ENCODE data around the gene EXOC1L. TPM values are rescaled to one million over a fixed set of nuclear protein-coding genes. Genes with fewer than 3 reads are reported as not detected.

Gene EXOC1L, protein sequence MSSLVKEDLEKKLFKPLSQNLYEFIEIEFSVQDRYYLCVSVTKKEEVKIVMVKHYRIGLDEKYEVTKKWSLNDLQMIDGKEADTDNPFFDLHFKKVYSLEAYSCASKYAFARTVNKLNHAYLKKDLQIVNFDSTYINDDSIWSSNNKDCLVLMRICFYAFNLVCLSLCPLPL
- total RNA-seq, result not detected

DNA sequence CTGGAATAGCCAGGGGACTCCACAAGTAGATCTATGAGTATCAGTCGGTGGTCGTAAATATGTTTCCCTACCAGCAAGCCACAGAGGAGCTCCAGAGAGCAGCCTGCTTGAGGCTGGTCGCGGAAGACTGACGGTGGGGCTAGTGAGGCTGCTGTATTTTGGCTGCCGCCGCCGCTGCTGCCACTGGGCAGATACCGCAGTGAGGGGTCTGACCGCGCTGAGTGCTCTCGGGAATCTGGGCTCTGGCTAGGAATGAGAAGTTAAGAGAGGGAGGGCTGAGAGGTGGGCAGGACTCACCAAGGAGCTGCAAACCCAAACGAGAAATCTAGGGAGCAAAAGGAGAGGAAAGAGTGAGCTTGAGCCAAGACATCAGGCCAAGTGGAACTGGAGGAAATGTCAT, at the start of gene EXOC1L:
Gene EXOC1L (plus strand): TSS at position 157 of the 400 bp plus-strand sequence. CDS start 237 bp downstream, at position 394.
- POLR2A ChIA-PET, result no interaction called here
- CTCF ChIA-PET, result interaction anchor here (0.6 kb wide), 1 partner anchor 146 kb away, joined by 3 read pairs; no protein-coding TSS in a partner anchor

DNA sequence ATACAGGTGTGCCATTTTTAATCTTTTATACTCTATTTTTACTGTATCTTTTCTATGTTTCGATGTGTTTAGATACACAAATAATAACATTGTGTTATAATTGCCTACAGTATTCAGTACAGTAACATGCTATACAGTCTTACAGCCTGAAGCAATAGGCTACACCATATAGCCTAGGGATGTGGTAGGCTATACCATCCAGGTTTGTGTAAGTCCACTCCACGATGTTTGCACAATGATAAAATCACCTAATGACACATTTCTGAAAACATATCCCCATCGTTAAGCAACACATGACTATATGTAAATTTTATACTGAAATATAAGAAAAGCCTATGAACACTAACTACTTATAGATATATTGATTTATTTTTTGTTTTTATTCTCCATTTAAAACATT, 48.9 kb upstream of the EXOC1L start:
- POLR2A ChIA-PET, result no interaction called here
- CTCF ChIA-PET, result no interaction called here

DNA sequence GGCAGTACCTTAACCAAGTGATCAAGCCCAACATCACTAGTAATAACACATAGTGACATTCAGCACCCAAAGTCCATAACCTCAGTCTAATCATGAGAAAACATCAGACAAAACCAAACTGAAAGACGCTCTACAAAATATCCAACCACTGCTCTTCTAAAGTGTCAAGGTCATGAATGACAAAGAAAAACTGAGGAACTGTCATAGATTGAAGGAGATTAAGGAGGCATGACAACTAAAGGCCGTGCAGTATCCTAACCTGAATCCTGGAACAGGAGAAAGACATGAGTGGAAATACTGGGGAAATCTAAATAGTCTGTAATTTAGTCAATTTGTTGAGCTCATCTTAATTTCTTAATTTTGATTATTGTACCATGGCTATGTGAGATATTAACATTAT, 38.2 kb upstream of the EXOC1L start:
- ChIA-PET CTCF (no interaction called here), POLR2A (no interaction called here)

DNA sequence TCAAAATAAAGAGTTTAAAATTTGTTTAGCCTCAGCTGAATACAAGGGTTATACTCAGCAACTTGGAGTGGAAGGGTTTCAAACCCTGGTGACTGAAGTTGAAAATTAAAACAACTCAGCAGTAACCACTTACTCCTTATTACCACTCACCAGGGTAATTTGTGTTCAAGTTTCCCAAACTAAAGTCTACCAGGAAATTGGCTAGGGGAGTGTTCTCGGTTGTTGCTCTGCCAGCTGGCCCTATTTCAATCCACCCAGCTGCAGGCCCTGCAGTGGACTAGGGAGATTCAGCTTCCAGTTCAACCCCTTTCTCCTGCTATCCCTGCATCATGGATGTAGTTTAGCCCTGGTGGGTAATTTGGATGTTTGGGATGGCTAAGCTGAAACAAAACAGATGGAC, 37.8 kb upstream of the EXOC1L start:
- ChIA-PET POLR2A (no interaction called here), CTCF (no interaction called here)

DNA sequence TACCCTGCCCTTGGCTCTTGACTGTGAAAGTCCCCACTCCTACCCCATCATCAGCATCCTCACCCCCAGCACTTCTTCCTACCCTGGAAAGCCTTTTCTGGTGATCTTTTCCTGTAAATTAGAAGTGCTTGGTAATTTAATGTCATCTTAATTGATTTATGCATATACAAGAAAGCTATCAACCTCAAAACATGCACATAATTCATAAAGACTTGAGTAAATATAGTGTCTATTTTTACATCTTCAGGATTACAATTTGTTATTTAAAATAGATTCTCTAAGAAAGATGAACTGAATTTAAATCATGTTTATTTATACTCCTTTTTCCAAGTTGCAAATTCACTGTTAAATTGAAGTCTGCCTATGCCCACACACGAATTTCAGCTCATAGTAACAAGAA, 36.0 kb upstream of the EXOC1L start:
- POLR2A ChIA-PET, result no interaction called here
- CTCF ChIA-PET, result no interaction called here

DNA sequence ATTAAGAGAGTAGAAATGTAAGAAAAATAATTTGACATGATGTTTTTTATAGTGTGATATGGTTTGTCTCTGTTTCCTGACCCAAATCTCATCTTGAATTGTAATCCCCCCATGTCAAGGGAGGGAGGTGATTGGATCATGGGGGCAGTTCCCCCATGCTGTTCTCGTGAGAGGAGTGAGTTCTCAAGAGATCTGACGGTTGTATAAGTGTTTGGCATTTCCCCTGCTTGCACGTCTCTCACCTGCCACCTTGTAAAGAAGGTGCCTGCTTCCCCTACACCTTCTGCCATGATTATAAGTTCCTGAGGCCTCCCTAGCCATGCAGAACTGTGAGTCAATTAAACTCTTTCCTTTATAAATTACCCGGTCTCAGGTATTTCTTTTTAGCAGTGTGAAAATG, 34.8 kb upstream of the EXOC1L start:
- CTCF ChIA-PET, result no interaction called here

DNA sequence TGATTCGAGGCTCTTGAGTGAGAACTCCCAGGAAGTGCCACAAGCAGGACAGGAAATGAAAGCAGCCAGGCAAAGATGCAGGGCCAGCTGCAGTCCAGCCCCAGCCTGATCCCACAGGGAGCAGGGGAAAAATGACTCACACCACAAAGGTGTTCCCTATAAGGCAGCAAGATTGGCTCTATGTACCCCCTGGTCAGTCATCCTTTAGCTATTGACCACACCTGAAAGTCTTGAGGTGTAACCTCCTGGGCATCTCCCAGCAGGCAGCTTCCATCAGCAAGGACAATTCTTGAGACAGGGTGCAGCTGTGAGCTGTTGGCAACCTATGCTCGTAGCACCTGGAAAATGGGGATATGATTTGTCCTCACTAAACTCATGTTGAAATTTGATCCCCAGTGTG, 27.9 kb upstream of the EXOC1L start:
- ChIA-PET CTCF (no interaction called here), POLR2A (no interaction called here)

More for the DNA sequence above, 34.8 kb upstream of the EXOC1L start:
- POLR2A ChIA-PET, result no interaction called here

DNA sequence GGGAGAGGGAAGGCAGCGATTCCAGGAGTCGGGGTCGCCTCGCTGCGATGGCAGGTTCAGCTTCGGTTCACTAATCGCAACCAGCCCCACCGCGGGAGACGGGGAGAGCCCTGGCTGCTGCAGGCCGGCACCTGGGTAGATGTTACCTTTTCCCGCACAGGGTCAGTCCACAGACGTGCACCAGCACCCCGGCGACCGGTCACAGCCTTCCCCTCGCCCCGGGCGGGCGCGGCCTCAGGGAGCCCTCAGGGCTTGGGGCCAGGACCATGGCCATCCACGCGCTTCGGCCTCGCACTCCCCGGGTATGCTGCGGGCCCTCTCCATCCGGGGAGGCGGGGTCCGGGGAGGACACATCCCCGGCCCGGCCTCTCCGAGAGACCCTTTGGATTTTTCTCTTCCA, 26.1 kb upstream of the EXOC1L start:
- POLR2A ChIA-PET, result no interaction called here
- CTCF ChIA-PET, result no interaction called here

DNA sequence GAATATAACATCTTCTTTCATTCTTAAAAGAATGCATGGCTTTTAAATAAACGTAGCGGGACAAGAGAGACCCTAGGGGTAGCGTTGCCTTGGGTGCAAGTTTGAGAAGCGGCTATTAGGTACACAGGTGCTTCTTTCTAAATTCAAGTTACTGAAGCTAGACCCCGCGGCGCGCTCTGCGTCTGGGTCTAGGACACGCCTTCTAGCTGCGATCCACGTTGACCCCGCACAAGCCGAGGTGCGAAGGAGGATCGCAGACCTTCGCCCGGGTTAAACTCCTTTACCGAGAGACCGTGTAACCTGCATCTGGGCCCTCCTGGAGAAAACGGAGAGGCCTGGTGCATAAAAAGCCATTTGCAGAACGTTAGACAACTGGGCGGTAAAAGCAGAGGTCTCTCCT, 25.5 kb upstream of the EXOC1L start:
- POLR2A ChIA-PET, result no interaction called here
- CTCF ChIA-PET, result no interaction called here

DNA sequence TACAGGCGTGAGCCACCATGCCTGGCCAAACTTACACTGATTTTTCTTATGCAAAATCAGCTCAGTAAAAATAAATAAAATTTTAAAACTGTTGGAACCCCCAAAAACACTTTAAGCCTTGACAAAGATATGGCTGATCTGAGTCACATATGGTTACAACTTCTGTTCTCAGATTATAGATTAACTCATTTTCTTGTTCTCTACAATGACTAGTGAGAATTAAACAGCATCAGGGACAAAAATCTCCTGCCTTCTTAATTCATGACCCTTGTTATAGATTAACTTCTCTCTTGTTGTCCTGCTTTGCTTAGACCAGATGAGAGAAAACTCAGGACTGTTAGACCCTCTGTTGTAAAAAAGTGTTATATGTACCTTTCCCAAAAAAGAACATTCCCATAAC, 24.2 kb upstream of the EXOC1L start:
- ChIA-PET CTCF (interaction anchor here (0.6 kb wide), 1 partner anchor 822 kb away, joined by 4 read pairs; no protein-coding TSS in a partner anchor), POLR2A (no interaction called here)

DNA sequence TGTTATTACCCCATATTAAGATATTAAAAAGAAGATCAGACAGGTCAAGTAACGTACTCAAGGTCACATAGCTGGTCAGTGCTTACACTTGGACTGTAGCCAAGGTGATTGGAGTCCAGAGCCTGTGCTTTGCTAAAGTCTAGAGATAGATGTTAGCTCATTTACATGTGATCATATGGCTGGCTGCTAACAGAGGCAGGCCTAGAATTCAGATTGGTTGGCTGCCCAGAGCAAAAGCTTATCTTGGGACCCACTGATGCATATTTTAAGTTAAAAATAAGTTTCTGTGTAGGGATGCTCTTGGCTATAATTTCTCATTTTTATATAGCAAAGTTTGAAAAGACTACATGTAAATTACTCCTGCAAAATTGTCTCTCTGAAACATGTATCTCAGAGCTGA, 18.1 kb upstream of the EXOC1L start:
- CTCF ChIA-PET, result no interaction called here

DNA sequence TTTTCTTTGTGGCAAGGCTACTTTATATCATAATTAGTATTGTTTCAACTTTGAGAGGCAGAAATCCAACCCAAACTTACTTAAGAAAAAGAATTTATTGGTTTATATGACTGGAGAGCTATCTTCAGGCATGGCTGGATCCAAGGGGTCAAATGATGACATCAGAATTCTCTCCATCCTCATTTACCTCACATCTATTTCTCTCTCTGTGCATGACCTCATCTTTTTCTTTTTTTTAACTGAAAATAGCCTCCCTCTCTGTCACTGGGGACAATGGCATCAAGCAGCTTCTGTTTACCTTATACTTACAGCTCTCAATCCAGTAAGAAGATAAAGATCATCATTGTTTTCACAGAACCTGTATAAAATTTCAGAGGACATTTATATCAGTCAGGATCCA, 12.0 kb upstream of the EXOC1L start:
- POLR2A ChIA-PET, result no interaction called here
- CTCF ChIA-PET, result no interaction called here

More for the DNA sequence above, 18.1 kb upstream of the EXOC1L start:
- POLR2A ChIA-PET, result no interaction called here

DNA sequence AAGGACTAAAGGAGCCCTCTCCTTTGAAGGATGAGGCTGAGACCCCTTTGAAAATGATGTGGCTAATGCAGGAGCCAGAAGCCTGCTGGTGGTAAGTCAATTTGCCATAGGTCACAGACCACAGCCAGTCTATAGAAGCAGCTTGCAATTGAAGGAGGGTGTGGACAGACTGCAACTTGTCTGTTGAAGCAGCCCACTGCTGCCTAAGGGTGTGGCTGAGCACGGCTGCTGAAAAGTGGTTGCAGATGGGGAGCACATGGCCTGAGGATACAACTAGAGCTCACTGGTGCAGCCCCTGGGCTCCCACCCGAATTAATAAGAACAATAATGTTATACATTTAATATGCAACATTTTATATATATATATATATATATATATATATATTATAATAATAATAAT, 11.4 kb upstream of the EXOC1L start:
- ChIA-PET POLR2A (no interaction called here), CTCF (interaction anchor here (0.6 kb wide), 1 partner anchor 1095 kb away, joined by 3 read pairs; no protein-coding TSS in a partner anchor)

DNA sequence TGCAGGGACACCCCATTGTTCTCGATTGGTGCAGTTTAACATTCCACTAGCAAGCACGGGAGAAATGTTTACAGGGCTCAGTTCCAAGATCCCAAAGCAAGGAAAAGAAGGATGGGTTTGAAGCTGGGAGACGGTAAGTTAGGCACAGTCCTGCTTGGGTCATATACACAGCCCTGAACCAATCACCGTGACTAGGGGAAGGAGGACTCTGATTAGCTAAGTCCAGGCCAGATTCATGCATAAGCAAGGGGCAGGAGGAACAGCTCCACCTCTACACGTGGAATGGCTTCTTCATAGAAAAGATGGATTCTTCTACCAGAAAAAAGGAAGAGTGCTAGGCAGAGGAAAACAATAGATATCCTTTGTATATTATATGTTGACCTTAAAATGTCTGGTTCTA, 11.0 kb upstream of the EXOC1L start:
- CTCF ChIA-PET, result interaction anchor here (0.6 kb wide), 1 partner anchor 1095 kb away, joined by 3 read pairs; no protein-coding TSS in a partner anchor
- POLR2A ChIA-PET, result no interaction called here

DNA sequence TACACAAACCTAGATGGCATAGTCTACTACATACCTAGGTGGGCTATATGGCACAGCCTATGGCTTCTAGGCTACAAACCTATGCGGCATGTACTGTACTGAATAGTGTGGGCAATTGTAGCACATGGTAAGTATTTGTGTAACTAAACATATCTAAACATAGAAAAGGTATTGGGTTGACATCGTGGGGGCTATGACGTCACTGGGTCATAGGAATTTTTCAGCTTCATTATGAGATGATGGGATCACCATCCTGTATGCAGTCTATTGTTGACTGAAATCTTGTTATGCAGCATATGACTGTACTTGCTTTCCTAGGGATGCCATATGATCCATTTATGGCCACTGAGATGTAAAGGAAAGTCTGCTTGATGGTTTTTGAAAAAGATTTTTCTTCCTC, 1.9 kb upstream of the EXOC1L start:
- ChIA-PET CTCF (no interaction called here), POLR2A (no interaction called here)

DNA sequence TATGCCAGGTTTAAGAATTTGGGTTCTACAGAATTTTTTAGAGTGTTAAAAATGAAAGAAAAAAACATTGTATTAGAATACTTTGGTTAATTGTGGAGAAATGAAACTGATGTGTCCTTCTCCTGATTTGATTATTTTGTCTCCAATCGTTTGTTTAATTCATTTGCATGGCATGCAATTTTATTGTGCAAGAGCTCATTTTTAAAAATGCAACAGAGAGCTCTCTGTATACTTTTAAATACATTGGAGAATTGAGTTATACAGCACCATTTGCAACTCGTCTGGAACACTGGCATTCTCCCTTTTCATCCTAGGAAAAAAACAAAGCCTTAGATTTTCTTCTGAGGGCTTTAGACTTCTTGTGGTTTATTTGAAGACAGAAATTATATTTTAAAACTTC, 689 bp downstream of the EXOC1L start:
- CTCF ChIA-PET, result interaction anchor here (0.6 kb wide), 1 partner anchor 147 kb away, joined by 3 read pairs; no protein-coding TSS in a partner anchor
- POLR2A ChIA-PET, result no interaction called here

DNA sequence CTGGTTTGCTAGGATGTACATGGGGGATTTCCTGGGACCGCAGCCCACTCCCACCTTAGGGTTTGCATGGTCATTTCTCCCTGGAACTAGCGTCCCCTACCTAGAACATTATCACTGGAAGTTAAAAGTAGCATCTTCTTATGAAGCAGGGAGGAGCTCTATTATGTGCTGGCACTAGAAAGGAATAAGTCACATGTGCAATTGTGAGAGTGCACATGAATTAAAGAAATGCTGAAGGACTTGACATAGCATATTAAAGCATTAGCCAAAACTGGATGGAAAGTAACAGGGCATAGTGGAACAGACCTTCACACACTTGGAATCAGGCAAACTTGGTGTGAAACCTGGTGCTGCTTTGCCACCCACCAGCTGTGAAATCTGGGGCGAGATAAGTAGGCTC, 2.7 kb downstream of the EXOC1L start:
- CTCF ChIA-PET, result no interaction called here

DNA sequence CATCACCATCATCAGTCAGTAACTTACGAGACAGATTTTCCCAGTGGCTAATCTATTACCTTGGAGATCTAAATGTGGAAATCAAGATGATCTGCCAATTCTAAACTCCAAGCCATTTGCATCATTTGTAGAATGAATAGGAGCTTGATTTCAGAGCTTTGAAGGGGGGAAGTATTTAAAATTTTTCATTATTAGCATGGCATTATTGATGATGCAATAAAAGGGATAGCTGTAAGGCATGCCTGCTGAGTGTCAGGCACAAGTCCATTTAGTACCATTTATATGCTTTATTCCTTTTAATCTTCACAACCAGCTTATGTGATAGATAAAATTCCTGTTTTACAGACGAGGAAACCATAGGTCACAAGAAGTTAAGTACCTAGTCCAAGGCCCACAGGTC, 5.3 kb downstream of the EXOC1L start:
- ChIA-PET POLR2A (no interaction called here), CTCF (no interaction called here)

More for the DNA sequence above, 2.7 kb downstream of the EXOC1L start:
- POLR2A ChIA-PET, result no interaction called here

DNA sequence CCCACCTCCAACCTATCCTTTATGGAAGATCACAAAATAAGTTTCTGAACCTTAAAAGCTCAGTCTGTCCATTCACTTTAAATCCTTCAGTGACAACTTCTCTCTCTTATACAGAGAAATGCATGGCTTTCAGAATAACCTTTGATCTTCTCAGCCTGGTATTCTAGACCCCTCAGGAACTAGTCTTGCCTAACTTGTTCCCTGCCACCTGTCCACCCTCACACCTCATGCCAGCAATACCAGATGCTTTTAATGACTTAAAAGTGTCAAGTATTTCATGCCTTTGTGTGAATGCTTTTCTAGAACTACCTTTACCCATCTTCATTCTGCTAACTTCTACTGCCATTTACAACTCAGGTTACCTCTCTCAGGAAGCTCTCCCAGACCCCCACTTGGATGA, 7.4 kb downstream of the EXOC1L start:
- POLR2A ChIA-PET, result no interaction called here
- CTCF ChIA-PET, result no interaction called here

DNA sequence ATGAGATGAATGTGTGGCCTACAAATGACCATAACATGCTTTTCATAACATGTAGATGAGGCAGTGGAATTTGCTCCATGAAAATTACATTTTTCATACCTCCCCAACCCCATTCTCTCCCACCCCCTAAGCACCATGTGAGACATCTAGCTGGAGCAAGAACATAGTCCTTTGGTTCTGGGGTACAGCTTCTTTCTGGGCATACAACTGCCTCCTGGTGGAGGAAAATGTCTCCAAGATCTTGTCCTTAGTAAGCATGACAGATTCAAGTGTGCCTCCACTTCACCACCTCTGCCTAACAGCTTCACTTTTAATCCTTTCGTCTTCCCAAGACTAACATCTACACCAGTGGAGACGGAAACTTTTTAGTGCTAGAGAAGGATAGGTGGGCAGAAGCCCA, 8.0 kb downstream of the EXOC1L start:
- CTCF ChIA-PET, result no interaction called here

DNA sequence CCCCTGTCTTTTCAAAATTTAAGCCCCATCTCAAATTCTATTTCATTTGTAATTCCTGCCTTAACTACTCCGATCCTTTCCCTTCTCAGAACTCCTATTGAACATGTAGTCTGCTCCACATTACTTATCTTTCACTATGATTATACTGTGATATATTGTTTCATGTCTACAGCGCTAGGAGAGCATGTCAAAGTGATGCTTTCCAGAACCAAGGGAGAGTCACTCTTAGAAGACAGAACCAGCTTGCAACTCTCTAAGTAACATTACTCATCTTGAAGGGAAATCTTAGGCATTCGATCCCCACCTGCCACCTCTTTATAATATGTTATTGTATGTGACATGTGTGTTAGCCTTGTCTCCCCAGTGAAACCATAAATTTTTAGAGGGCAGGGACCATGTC, 10.5 kb downstream of the EXOC1L start:
- ChIA-PET CTCF (no interaction called here), POLR2A (no interaction called here)

More for the DNA sequence above, 8.0 kb downstream of the EXOC1L start:
- POLR2A ChIA-PET, result no interaction called here

DNA sequence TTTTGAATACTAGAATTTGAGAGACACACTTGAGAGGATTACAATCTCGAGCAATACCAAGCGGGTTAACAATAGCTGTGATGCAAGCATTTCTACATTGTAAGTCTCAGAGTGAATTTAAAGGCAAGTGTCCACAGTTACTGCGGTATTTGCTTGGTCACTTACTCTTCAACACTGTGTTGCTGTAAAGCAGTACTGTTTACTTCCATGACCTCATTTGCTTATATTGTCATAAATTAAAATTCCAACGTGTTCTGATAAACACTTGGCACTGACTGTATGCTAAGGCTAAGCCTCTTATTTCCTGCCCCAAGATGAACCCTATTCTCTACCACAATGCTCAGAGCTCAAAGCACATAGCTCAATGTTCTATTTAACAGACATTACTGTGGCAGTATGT, 11.1 kb downstream of the EXOC1L start:
- ChIA-PET POLR2A (no interaction called here), CTCF (no interaction called here)
